ENCODE data around the gene REV3L. TPM values are rescaled to one million over a fixed set of nuclear protein-coding genes. Genes with fewer than 3 reads are reported as not detected.

REV3L gene
- total and polyA plus RNA-seq, 4 donors, result 3.8 to 17.7 (median 11.2) TPM

DNA sequence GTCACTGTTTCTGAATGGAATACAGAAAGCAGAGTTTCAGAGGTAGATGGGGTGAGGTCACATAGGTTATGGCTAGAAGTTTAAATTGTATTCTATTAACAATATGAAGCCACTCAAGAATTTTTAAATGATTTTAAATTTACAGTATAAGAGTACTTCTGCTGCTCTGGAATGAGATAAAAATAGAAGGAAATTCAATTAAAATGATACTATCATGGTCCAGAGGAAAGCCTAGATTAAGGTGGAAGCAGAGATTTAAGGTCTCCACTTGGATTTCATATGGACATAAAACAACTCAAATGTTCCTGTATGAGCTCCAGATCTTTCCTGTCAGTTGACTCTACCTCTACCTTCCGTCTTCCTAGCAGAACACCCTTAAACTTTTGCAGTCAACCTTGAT lies 68.6 kb downstream of the REV3L start:
- peaks cover 0 to 6% (median 0%) of the 10 kb centered on the region in 4 donors for H3K36me3 ChIP-seq (ENCODE audit: control insufficient read depth in 4 of 4, insufficient read depth in 3 of 4, low read depth in 1 of 4, low read length in 3 of 4)
- no peak overlapping the region for H3K27ac ChIP-seq (ENCODE audit: low read depth in 1 of 2, low read length in 2 of 2)
- no peak for DNase-seq (ENCODE audit: low spot score)
- H3K27me3 ChIP-seq (ENCODE audit: control insufficient read depth in 4 of 4, insufficient read depth in 4 of 4, low read length in 3 of 4), result no peaks in the 10 kb centered on the region
- WGBS, result 100% methylated on average over 1 of the region's 1 CpG
- peaks cover 4 to 11% (median 7%) of the 10 kb centered on the region in 4 donors for H3K4me1 ChIP-seq (ENCODE audit: control insufficient read depth in 4 of 4, insufficient read depth in 4 of 4, low read length in 3 of 4)
- TF ChIP-seq FOXA1 (IDR thresholded peaks at IDR 0.05), result no peak
- TF ChIP-seq HNF4A (conservative IDR thresholded peaks at IDR 0.05), result no peak
- no peak for TF ChIP-seq SP1 (IDR thresholded peaks at IDR 0.05)
- no peak for TF ChIP-seq NR2F2 (IDR thresholded peaks at IDR 0.05)
- no peak for TF ChIP-seq CTCF (IDR thresholded peaks at IDR 0.05; ENCODE audit: low read depth, low read length, missing input control)
- no peak for TF ChIP-seq FOXA2 (IDR thresholded peaks at IDR 0.05)
- TF ChIP-seq TAF1 (conservative IDR thresholded peaks at IDR 0.05), result no peak
- no peak for TF ChIP-seq RXRA (IDR thresholded peaks at IDR 0.05)
- TF ChIP-seq, protein P1, sequence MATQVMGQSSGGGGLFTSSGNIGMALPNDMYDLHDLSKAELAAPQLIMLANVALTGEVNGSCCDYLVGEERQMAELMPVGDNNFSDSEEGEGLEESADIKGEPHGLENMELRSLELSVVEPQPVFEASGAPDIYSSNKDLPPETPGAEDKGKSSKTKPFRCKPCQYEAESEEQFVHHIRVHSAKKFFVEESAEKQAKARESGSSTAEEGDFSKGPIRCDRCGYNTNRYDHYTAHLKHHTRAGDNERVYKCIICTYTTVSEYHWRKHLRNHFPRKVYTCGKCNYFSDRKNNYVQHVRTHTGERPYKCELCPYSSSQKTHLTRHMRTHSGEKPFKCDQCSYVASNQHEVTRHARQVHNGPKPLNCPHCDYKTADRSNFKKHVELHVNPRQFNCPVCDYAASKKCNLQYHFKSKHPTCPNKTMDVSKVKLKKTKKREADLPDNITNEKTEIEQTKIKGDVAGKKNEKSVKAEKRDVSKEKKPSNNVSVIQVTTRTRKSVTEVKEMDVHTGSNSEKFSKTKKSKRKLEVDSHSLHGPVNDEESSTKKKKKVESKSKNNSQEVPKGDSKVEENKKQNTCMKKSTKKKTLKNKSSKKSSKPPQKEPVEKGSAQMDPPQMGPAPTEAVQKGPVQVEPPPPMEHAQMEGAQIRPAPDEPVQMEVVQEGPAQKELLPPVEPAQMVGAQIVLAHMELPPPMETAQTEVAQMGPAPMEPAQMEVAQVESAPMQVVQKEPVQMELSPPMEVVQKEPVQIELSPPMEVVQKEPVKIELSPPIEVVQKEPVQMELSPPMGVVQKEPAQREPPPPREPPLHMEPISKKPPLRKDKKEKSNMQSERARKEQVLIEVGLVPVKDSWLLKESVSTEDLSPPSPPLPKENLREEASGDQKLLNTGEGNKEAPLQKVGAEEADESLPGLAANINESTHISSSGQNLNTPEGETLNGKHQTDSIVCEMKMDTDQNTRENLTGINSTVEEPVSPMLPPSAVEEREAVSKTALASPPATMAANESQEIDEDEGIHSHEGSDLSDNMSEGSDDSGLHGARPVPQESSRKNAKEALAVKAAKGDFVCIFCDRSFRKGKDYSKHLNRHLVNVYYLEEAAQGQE (IDR thresholded peaks at IDR 0.05), result no peak
- TF ChIP-seq JUND (IDR thresholded peaks at IDR 0.05), result no peak
- TF ChIP-seq MAX (IDR thresholded peaks at IDR 0.05), result no peak
- TF ChIP-seq, protein P2, sequence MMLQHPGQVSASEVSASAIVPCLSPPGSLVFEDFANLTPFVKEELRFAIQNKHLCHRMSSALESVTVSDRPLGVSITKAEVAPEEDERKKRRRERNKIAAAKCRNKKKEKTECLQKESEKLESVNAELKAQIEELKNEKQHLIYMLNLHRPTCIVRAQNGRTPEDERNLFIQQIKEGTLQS (IDR thresholded peaks at IDR 0.05), result no peak
- no peak for TF ChIP-seq HNF4G (IDR thresholded peaks at IDR 0.05)
- TF ChIP-seq YY1 (IDR thresholded peaks at IDR 0.05), result no peak
- TF ChIP-seq GABPA (IDR thresholded peaks at IDR 0.05 in 1 of 2, conservative IDR thresholded peaks at IDR 0.05 in 1 of 2), result no peak
- no peak for TF ChIP-seq RAD21 (IDR thresholded peaks at IDR 0.05)
- TF ChIP-seq, protein P3, sequence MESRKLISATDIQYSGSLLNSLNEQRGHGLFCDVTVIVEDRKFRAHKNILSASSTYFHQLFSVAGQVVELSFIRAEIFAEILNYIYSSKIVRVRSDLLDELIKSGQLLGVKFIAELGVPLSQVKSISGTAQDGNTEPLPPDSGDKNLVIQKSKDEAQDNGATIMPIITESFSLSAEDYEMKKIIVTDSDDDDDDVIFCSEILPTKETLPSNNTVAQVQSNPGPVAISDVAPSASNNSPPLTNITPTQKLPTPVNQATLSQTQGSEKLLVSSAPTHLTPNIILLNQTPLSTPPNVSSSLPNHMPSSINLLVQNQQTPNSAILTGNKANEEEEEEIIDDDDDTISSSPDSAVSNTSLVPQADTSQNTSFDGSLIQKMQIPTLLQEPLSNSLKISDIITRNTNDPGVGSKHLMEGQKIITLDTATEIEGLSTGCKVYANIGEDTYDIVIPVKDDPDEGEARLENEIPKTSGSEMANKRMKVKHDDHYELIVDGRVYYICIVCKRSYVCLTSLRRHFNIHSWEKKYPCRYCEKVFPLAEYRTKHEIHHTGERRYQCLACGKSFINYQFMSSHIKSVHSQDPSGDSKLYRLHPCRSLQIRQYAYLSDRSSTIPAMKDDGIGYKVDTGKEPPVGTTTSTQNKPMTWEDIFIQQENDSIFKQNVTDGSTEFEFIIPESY (IDR thresholded peaks at IDR 0.05), result no peak
- TF ChIP-seq EGR1 (IDR thresholded peaks at IDR 0.05; ENCODE audit: low read depth in 2 of 2), result no peak
- H3K9me3 ChIP-seq (ENCODE audit: control insufficient read depth in 4 of 4, low read length in 3 of 4), result no peaks in the 10 kb centered on the region
- H3K4me3 ChIP-seq (ENCODE audit: low read depth in 1 of 3, low read length in 3 of 3), result no peak overlapping the region
- no peak overlapping the region for H3K9ac ChIP-seq (ENCODE audit: low read depth in 1 of 2, low read length in 2 of 2)
